NT2/D1 (cell line): ENCODE data around the gene F2RL2.

Experiments used
- DNase-seq: peaks from one replicate; pipeline ENCODE4 v3.0.0-alpha.2; 2011; ENCODE audit warnings: low read depth, low spot score
- H3K27me3 ChIP-seq: 2 replicates; pipeline ENCODE4 v1.6.0; 2011; ENCODE audit warnings: mild to moderate bottlenecking; ENCODE audit not compliant: insufficient read length, insufficient read depth
- H3K36me3 ChIP-seq: 2 replicates; pipeline ENCODE4 v1.6.1; 2011; ENCODE audit warnings: mild to moderate bottlenecking, low read length, mixed read lengths; ENCODE audit not compliant: insufficient read depth, insufficient read length
- H3K4me1 ChIP-seq: 2 replicates; pipeline ENCODE4 v1.5.1; 2011; ENCODE audit not compliant: insufficient read depth, insufficient read length
- H3K4me3 ChIP-seq: 2 replicates; pipeline ENCODE4 v1.5.1; 2011; ENCODE audit warnings: low read depth; ENCODE audit not compliant: insufficient read length
- H3K9ac ChIP-seq: 2 replicates; pipeline ENCODE4 v1.6.0; 2011; ENCODE audit warnings: low read depth; ENCODE audit not compliant: insufficient read length
- H3K9me3 ChIP-seq: 2 replicates; pipeline ENCODE4 v1.5.1; 2011; ENCODE audit warnings: mild to moderate bottlenecking, low read length; ENCODE audit not compliant: insufficient read depth
- SUZ12 ChIP-seq: IDR thresholded peaks from 2 replicates; pipeline ENCODE4 v1.6.1; 2011; ENCODE audit not compliant: insufficient read length, insufficient read depth; ENCODE audit errors: extremely low read depth
- YY1 ChIP-seq: IDR thresholded peaks from 2 replicates; pipeline ENCODE4 v1.6.1; 2011; ENCODE audit not compliant: insufficient read length, insufficient read depth
- ZNF274 ChIP-seq: IDR thresholded peaks from 2 replicates; pipeline ENCODE4 v1.6.1; 2011; ENCODE audit warnings: mild to moderate bottlenecking, low read depth, low read length

F2RL2 gene

DNA sequence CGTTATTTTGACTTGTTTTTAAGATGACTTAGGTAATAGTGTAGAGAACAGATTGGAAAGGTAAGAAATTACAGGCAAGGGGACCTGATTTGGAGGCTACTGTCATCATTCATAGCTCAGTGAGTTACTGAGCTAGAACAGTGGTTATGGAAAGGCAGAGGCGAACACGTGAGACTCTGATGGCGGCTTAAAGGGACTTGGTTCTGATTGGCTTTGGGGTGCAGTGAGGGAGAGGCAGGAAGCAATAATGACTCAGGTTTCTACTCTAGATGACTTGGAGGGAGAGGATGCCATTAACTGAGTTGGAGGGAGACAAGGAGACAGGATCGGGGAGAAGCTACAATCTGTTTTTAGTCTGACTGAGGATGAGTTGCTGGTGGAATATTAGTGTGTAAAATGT, 3.0 kb downstream of the F2RL2 start:
- Histone ChIP-seq H3K9me3 (no peaks in the 10 kb centered on the region), H3K9ac (no peak overlapping the region), H3K36me3 (peaks cover 5% of the 10 kb centered on the region), H3K4me1 (no peaks in the 10 kb centered on the region), H3K27me3 (no peaks in the 10 kb centered on the region), H3K4me3 (no peak overlapping the region)
- TF ChIP-seq ZNF274 (no peak), SUZ12 (no peak), YY1 (no peak)
- no peak for DNase-seq

DNA sequence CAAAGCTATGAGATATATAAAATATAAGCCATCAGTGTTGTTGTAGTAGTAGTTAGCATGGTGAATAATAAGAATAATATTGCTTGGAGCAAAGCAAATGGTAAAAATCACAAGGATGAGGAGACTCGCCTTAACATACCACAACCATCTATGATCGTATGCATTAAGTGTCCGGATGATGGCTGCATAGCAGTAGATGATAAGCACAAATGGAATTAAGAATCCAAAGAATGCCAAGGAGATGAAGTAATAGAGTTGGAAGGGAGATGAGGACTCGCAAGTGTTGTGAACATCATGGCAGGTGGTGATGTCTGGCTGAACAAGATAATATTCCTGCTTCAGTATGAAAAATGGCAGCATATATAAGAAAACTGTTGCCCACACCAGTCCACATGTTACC, 5.5 kb downstream of the F2RL2 start:
- Histone ChIP-seq H3K36me3 (peaks cover 8% of the 10 kb centered on the region), H3K4me1 (no peaks in the 10 kb centered on the region), H3K9ac (no peak overlapping the region), H3K27me3 (no peaks in the 10 kb centered on the region), H3K4me3 (no peak overlapping the region), H3K9me3 (no peaks in the 10 kb centered on the region)
- TF ChIP-seq ZNF274 (no peak), YY1 (no peak), SUZ12 (no peak)
- no peak for DNase-seq

- Histone ChIP-seq H3K4me3 (no peak overlapping the region), H3K27me3 (no peaks in the 10 kb centered on the region), H3K4me1 (no peaks in the 10 kb centered on the region), H3K36me3 (peaks cover 8% of the 10 kb centered on the region), H3K9ac (no peak overlapping the region), H3K9me3 (no peaks in the 10 kb centered on the region)
- no peak for DNase-seq
- no peak for TF ChIP-seq ZNF274
- TF ChIP-seq SUZ12, result no peak
- no peak for TF ChIP-seq YY1
These were observed 6.0 kb downstream of the F2RL2 start for GRCh38 chr5:76617229-76617628.

DNA sequence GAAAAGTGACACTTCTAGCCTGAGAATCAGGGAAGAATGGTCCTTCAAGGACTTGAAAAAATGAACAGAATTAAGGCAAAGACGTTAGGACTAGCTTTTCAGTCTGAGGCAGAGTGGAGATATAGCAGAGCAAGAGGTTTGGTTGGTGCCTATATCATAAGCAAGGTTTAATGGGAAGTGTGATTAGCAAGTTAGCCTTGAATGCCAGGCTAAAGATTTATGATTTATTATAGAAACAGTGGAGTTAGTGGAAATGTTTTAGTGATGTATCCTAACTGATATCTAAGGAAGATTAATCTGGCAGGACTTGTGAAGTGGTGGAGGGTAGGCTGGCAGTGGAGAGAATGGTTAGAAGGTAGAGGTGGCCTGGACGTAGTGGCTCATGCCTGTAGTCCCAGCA, 7.0 kb downstream of the F2RL2 start:
- Histone ChIP-seq H3K36me3 (peaks cover 12% of the 10 kb centered on the region), H3K4me3 (no peak overlapping the region), H3K27me3 (no peaks in the 10 kb centered on the region), H3K9me3 (no peaks in the 10 kb centered on the region), H3K9ac (no peak overlapping the region), H3K4me1 (no peaks in the 10 kb centered on the region)
- DNase-seq, result no peak
- TF ChIP-seq ZNF274 (no peak), SUZ12 (no peak), YY1 (no peak)

GRCh38 chr5:76615759-76616158, 7.4 kb downstream of the F2RL2 start:
- H3K36me3 ChIP-seq, result peaks cover 12% of the 10 kb centered on the region

DNA sequence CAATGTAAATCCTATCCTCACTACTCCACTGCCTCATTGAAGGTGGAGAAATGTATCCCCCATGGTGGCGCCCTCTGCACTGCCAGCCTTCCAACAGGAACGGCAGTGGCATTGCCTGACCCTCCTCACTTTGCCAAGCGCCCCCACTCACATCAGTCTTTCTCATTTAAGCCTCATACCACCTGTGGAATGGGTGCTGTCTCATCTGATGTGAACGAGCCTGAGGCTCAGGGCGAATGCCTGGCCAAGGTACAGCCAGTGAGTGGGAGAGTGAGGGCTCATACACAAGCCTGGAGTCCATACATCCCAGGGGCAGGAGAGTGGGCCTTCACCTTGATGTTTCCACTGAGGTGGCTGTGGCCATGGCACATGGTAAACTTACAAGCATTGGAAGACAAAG, 10.3 kb downstream of the F2RL2 start:
- Histone ChIP-seq H3K9me3 (no peaks in the 10 kb centered on the region), H3K27me3 (no peaks in the 10 kb centered on the region), H3K4me1 (no peaks in the 10 kb centered on the region), H3K36me3 (peaks cover 11% of the 10 kb centered on the region), H3K9ac (no peak overlapping the region), H3K4me3 (no peak overlapping the region)
- no peak for TF ChIP-seq YY1
- no peak for TF ChIP-seq SUZ12
- DNase-seq, result no peak

More at GRCh38 chr5:76615759-76616158, 7.4 kb downstream of the F2RL2 start:
- no peaks in the 10 kb centered on the region for H3K27me3 ChIP-seq
- H3K9ac ChIP-seq, result no peak overlapping the region
- no peak for TF ChIP-seq ZNF274
- no peak for TF ChIP-seq SUZ12
- no peak for TF ChIP-seq YY1
- H3K9me3 ChIP-seq, result no peaks in the 10 kb centered on the region
- H3K4me1 ChIP-seq, result no peaks in the 10 kb centered on the region
- H3K4me3 ChIP-seq, result no peak overlapping the region
- no peak for DNase-seq

GRCh38 chr5:76610196-76610595, 13.0 kb downstream of the F2RL2 start:
- no peak overlapping the region for H3K9ac ChIP-seq
- TF ChIP-seq ZNF274 (no peak), SUZ12 (no peak), YY1 (no peak)
- H3K27me3 ChIP-seq, result no peaks in the 10 kb centered on the region
- peaks cover 7% of the 10 kb centered on the region for H3K36me3 ChIP-seq
- no peaks in the 10 kb centered on the region for H3K9me3 ChIP-seq
- H3K4me3 ChIP-seq, result no peak overlapping the region
- H3K4me1 ChIP-seq, result no peaks in the 10 kb centered on the region
- DNase-seq, result no peak

- H3K9me3 ChIP-seq, result no peaks in the 10 kb centered on the region
- no peaks in the 10 kb centered on the region for H3K27me3 ChIP-seq
- no peak for TF ChIP-seq ZNF274
- TF ChIP-seq YY1, result no peak
- no peak for TF ChIP-seq SUZ12
- H3K9ac ChIP-seq, result no peak overlapping the region
- no peak overlapping the region for H3K4me3 ChIP-seq
- DNase-seq, result no peak
- no peaks in the 10 kb centered on the region for H3K4me1 ChIP-seq
- peaks cover 4% of the 10 kb centered on the region for H3K36me3 ChIP-seq
These were observed 14.4 kb downstream of the F2RL2 start for GRCh38 chr5:76608833-76609232.
